ENCODE data around the gene NRGN. TPM values are rescaled to one million over a fixed set of nuclear protein-coding genes. Genes with fewer than 3 reads are reported as not detected.
A peak's percentile ranks its signal among the peaks of the same experiment; 100 is the strongest.

NRGN gene
- total and polyA plus RNA-seq, 2 of the 8 experiments (the other 6 are each of a cell fraction or from before 2014, with no cell fraction given): 0.60 to 1.0 TPM

- TF ChIP-seq GTF2F1 (IDR thresholded peaks at IDR 0.05; ENCODE audit: borderline replicate concordance, low read depth, low read length): peak; percentile 50; the same call in 1 of the 2 replicates
- no peak for TF ChIP-seq MAFK (IDR thresholded peaks at IDR 0.05; ENCODE audit: low read depth, low read length)
- TF ChIP-seq TAF1 (IDR thresholded peaks at IDR 0.05; ENCODE audit: low read depth, low read length): 0 out of 2 replicates have a peak, but pooled peaks have one; percentile 28
- TF ChIP-seq BACH1 (IDR thresholded peaks at IDR 0.05; ENCODE audit: low read length): no peak
- TF ChIP-seq SP2 (IDR thresholded peaks at IDR 0.05; ENCODE audit: low read length): no peak
- no peak for TF ChIP-seq PHF8 (conservative IDR thresholded peaks at IDR 0.05; ENCODE audit: low read depth, low read length)
- TF ChIP-seq TBP (IDR thresholded peaks at IDR 0.05; ENCODE audit: low read depth, low read length): no peak
- no peak; the same call in 1 of the 2 replicates for TF ChIP-seq KDM5A (IDR thresholded peaks at IDR 0.05; ENCODE audit: low read length)
- TF ChIP-seq RBBP5 (IDR thresholded peaks at IDR 0.05; ENCODE audit: borderline replicate concordance, low read depth, low read length): peak; percentile 80
- TF ChIP-seq POLR2A (IDR thresholded peaks at IDR 0.05; ENCODE audit: control extremely low read depth in 1 of 2, low read depth in 2 of 2, low read length in 2 of 2): no peak
- TF ChIP-seq SP1 (IDR thresholded peaks at IDR 0.05; ENCODE audit: low read depth, low read length): peak; percentile 64; the same call in 1 of the 2 replicates
- TF ChIP-seq ZNF274 (IDR thresholded peaks at IDR 0.05; ENCODE audit: borderline replicate concordance, extremely low read depth, low read length): no peak
- no peak for TF ChIP-seq CEBPB (IDR thresholded peaks at IDR 0.05; ENCODE audit: low read depth, low read length)
- TF ChIP-seq JUND (IDR thresholded peaks at IDR 0.05; ENCODE audit: low read length): no peak
- no peak for TF ChIP-seq POLR2AphosphoS5 (IDR thresholded peaks at IDR 0.05; ENCODE audit: low read depth, low read length)
- no peak for TF ChIP-seq CBX5 (IDR thresholded peaks at IDR 0.05; ENCODE audit: low read depth, low read length)
- TF ChIP-seq CREB1 (IDR thresholded peaks at IDR 0.05): peak; percentile 72; the same call in 1 of the 2 replicates
- TF ChIP-seq CHD1 (IDR thresholded peaks at IDR 0.05; ENCODE audit: low read depth, low read length): no peak
- peak in 1 of 2 experiments; percentile 77; a peak in 1 of 4 replicates for TF ChIP-seq HDAC2 (IDR thresholded peaks at IDR 0.05; ENCODE audit: borderline replicate concordance in 1 of 2, low read depth in 2 of 2, low read length in 2 of 2)
- no peak for TF ChIP-seq SUZ12 (IDR thresholded peaks at IDR 0.05; ENCODE audit: low read length)
- TF ChIP-seq USF2 (IDR thresholded peaks at IDR 0.05; ENCODE audit: low read length): no peak
- TF ChIP-seq GABPA (IDR thresholded peaks at IDR 0.05; ENCODE audit: borderline replicate concordance, insufficient read depth, low read length): no peak
- TF ChIP-seq YY1 (IDR thresholded peaks at IDR 0.05; ENCODE audit: low read depth, low read length): no peak
- TF ChIP-seq CHD2 (IDR thresholded peaks at IDR 0.05; ENCODE audit: low read length): peak; percentile 23; the same call in 1 of the 2 replicates
- TF ChIP-seq SIN3A (conservative IDR thresholded peaks at IDR 0.05 in 1 of 2, IDR thresholded peaks at IDR 0.05 in 1 of 2; ENCODE audit: low read depth in 1 of 2, low read length in 2 of 2): peak in 1 of 2 experiments; percentile 59; a peak in 2 of 4 replicates
These were observed 7.0 kb downstream of the NRGN start (continued) for GRCh38 chr11:124746621-124747243.
